GM20431 (cell line): ENCODE measurements around the gene NPDC1.
"Not testable (repeated sequence)": the region's sequence is repeated elsewhere in the genome, so short reads cannot be mapped to it uniquely, and the experiment has no call there.

Experiments
- in situ Hi-C: fragments of 300-500 bp; cut with MseI, MboI; formaldehyde crosslinking; loops from one replicate; pipeline ENCODE4 v1.15.0; 2020; ENCODE audit warnings: low sequenced_read_pairs; ENCODE audit not compliant: unreplicated experiment

Gene NPDC1

DNA sequence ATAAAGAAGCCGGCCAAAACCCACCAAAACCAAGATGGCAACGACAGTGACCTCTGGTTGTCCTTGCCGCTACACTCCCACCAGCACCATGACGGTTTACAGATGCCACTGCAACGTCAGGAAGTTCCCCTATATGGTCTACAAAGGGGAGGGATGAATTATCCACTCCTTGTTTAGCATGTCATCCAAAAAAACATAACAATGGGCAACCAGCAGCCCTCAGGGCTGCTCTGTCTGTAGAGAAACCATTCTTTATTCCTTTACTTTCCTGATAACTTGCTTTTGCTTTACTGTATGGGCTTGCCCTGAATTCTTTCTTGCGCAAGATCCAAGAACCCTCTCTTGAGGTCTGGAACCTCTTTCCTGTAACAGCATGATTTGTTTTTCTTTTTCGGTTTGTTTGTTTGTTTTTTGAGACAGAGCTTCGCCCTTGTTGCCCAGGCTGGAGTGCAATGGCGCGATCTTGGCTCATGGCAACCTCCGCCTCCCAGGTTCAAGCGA is 29.3 kb upstream of the NPDC1 start:
- in situ Hi-C loops: no loop called here

DNA sequence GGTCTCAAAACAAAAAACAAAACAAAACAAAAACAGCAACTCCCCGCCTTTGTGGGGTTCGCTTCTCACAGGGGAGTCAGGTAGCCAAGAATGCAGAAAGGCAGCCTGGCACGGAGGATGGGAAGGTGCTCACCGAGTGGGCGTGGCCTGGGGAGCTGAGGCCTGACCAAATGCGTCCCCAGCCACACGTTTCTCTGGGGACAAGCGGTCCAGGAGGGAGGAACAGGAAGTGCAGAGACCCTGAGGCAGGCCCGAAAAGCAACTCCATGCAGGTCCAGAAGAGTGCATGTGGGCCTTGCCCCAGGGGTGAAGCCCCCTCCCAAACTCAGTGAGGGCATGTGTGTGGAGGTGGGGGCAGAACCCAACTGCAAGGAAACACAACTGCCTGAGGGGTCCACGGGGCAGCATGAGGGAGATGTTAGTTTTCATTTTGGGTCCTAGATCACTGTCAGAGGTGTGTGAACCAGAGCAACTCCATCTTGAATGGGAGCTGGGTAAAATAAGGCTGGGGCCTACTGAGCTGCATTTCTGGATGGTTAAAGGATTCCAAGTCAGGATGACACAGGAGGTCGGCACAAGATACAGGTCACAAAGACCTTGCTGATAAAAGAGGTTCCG is 28.8 kb upstream of the NPDC1 start:
- in situ Hi-C loops: no loop called here

DNA sequence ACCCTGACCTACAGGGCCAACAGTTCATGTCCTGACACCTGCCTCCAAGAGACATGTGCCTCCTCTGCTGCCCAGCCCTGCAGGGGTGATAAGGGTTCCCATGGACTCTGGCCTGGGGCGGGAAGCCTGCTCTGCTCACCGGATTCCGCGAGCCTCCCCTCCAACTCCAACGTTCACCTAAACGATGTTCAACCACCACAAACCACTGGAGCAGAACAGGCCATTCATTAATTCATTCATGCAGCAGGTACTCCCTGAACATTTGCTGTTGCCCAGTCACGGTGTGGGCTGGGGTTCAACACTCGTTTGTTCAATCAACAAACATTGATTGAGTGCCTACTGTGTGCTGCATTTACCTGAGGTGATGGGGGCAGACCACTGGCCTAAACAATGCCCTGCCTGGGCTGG is 28.0 kb upstream of the NPDC1 start:
- in situ Hi-C loops: no loop called here

DNA sequence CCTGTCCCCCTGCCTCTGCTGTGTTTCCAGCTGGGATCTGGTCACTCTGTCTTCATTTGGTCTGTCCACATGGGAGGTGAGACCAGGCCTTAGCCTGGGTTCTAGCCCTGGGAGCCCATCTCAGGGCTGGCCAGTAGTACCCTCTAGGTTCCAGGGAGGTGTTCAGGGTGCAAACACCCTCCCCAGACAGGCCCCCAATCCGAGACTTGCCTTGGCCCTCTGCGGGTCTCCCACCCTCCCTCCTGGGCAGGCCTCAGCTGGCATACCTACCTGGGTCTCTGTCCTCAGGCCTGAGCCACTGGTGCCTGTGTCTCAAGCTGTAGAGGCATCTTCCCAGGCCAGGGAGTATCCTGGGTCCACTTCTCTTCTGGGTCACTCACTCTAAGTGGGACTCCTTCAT is 25.3 kb upstream of the NPDC1 start:
- in situ Hi-C loops: no loop called here

DNA sequence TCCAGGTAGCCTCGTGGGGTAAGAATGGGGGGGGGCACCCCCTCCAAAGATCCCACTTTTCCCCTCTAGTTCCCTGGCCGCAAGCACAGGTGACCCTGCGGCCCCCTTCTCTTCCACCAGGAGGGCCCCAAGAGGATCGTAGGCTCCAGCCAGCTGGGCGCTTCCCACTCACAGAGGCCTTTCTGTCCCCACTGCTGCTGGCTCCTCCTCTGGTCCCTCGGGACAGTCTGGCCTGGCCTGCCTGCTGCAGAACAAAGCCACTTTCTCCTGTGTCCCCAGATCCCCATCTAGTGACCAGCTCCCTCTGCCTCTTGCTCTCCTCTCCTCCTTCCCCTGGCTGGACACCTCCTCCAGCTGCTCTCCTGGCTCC is 24.9 kb upstream of the NPDC1 start:
- in situ Hi-C loops: no loop called here

DNA sequence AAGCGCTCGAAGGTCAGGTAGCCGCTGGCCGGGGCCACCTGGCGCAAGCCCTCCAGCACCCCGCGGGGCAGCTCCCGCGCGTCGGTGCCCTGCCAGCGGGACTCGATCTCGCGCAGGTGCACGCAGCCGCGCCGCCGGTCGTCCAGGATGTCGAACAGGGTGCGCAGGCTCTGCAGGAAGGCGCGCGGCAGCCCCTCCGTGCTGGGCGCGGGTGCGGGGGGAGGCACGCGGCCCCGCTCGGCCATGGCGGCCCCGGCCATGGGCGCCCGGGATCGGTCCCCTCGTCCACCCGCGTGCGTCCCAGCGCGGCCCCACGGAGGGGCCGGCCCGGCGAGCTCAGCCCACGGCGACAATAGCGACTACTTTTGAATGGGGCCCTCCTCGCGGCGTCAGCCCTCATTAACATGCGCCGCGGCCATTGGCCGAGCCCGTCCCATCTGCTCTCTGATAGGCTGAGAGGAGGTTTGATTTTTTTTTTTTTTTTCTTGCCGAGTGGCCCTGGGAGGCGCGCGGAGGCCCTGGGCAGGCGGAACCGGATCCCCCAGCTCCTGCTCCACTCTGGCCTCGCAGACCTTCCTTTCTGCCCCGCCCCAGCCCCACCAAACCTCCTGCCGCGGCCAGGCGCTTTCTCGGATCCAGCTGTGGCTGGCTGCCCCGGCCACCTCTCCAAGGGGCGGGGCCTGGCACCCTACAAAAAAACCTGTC is 24.4 kb upstream of the NPDC1 start, which contains the start of gene SAPCD2:
TSS of gene SAPCD2 (minus strand) at position 357 of the 705 bp plus-strand sequence. CDS start at position 260, 97 bp downstream.
- in situ Hi-C loops: no loop called here

DNA sequence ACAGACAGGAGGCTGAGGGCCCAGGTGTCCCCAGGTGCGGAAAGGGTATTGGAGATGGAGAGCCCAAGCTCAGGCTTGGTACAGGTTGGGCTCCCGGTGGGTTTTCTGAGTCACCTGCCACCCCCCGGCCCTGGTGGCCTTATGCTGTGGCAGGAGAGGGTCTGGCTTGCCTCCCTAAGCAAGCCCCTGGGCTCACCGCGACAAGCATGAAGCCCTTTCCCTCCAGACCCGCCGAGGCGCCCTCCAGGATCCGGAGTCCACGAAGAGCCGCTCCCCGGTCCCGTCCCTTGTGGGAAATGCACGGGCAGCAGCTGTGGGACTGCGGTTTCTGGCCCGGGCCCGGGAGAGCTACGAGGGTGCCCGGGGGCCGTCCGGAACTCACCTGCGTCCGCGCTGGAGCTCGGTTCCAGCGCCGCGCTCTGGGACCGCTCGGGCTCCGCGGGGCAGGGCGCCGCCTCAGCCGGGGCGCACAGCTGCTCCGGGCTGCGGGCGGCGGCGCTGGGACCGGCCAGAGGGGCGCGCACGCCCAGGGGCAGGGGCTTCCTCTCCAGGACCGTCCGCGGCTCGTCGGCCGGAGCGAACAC is 23.6 kb upstream of the NPDC1 start:
- in situ Hi-C loops: no loop called here

DNA sequence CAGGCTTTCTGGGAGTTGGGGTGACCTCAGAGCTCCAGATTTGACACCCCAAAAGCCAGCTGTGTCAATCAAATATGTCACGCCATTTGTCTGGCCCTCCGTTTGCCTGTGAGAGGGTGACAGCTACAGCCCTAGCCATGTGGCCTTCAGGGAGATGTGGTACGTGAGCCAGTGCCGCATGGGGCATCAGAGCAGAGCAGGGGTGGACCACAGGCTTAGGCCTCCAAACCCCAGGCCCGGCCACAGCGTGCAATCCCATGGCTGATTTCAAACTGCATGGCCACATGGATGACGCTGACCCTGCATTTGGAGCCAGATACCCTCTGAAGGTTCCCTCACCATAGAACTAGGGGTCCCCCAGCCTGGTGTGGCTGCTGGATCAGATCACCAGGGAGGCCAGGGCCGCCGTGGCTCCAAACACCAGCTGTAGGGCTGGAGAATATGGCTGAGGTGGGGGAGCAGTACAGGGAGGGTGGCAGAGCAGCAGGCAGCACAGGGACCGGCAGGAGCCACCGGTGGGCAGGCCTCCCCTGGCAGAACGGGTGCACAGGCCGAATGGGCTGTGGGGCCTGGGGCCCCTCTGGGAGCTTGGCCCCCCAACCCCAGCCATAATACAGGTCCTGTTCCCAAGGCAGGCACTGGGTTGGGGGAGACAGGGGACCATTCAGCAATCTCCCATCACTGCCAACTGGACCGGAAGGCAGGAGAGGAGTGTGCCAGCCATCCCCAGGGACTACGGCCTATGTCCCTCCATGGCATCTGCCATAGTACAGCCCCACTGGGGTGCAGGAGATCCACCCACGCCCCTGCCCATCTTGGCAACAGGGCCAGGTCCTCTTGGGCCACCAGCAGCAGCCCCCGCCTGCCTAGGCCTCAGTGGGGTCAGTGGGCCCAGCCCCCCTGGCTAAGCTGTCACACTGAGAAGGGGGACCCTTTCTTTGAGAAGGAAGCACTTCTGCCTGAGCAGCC is 22.8 kb upstream of the NPDC1 start:
- in situ Hi-C loops: no loop called here

DNA sequence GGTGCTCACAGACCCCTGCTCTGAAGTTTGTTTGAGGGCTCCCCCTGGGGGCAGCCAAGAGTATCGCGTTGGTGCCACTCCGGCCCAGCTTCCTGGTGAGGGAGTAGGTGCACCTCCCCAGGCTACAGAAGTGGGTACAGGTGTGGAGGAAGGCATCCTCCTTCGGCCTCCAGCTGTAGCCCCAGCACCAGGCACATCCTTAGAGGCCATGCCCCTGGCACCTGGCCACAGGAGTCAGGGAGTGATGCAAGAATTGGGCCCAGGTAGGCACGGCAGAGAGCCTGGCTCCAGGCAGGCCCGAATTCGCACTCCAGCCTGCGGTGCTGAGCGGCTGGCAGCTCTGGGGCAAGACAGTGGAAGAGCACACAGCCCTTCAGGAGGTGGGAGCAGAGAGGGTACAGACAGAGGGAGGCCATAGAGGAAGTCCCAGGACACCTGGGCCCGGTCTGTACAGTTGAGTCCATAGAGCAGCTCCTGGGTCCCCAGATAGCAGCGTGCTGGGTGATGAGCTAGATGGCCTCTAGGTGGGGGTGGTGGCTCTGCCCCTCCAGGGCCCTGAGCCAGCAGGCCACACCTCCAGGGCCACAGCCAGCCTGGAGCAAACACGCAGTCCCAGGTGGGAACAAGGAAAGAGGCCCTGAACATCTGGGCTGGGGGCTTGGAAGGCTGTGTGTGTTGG is 22.0 kb upstream of the NPDC1 start:
- in situ Hi-C loops: no loop called here

DNA sequence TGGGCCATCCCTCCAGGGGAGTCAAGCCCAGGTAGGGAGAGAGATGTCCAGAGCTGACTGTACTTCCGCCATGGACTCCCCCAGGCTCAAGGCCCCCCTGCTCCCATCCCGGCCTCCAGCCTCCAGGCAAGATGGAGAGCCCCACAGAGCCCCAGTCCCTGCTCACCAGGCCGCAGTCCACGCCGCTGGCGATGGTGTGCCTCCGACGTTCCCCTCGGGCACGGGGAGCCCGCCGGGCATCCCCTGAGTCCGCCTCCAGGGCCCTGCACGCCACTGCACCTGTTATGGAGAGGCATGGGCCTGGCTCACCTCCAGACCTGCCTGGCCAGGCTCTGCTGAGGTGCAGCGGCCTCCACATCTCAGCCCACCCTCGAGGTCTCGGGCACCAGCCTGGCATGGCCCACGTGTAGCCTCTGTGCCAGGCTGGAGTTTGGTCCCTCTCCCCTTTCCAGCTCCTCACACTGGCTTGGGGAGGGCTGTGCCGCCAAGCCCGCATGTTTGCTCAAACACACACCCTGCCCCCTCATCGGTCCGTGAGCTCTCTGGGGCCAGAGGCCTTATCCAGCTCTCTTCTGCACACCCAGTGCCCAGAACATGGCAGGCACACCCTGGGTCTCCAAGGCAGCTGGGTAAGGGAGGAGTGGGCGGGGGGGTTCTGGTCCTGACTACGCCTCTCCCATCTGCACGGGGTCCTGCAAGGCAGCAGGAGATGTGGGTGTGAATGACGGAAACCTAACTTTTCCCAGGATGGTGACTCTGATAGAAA is 20.3 kb upstream of the NPDC1 start:
- in situ Hi-C loops: no loop called here

DNA sequence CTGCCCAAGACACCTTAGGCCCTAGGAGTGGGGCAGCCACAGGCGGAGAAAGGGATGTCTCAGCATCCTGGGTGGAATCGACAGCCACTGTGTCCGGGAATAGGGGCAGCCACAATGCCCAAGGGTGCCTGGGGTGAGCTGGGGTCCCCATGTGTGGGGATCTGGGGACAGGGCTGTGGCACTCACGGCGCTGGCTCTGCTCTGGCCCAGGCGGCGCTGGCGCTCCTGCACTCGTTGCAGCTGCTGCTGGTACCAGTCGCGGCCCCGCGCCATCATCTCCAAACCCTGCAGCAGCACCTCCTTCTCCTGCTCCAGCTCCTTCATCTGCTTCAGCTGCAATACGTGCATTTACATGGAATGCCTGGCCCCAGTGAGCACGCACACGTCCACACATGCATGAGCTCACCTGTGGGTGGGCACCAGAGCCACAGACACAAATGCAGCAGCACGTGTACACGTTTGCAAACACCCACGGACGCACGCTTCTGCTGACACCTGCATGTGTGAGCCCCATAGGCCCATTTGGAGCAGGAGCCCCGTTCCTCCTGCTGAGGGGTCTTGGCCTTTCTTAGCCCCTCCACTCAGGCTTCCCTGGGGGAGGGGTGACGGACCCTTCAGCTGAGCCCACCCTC is 19.5 kb upstream of the NPDC1 start:
- in situ Hi-C loops: no loop called here

DNA sequence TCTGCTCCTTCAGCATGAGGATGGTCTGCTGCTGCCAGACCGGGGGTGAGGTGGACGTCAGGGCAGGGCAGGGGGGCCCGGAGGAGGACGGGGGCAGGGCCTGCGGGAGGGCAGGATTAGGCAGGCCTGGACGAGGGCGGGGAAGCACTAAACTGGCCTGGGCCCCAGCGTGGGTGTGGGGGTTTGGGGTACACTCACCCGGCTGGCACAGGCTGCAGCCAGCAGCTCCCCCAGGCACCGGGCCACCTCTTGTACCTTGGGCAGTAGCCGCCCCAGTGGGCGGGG is 18.8 kb upstream of the NPDC1 start:
- in situ Hi-C loops: no loop called here

DNA sequence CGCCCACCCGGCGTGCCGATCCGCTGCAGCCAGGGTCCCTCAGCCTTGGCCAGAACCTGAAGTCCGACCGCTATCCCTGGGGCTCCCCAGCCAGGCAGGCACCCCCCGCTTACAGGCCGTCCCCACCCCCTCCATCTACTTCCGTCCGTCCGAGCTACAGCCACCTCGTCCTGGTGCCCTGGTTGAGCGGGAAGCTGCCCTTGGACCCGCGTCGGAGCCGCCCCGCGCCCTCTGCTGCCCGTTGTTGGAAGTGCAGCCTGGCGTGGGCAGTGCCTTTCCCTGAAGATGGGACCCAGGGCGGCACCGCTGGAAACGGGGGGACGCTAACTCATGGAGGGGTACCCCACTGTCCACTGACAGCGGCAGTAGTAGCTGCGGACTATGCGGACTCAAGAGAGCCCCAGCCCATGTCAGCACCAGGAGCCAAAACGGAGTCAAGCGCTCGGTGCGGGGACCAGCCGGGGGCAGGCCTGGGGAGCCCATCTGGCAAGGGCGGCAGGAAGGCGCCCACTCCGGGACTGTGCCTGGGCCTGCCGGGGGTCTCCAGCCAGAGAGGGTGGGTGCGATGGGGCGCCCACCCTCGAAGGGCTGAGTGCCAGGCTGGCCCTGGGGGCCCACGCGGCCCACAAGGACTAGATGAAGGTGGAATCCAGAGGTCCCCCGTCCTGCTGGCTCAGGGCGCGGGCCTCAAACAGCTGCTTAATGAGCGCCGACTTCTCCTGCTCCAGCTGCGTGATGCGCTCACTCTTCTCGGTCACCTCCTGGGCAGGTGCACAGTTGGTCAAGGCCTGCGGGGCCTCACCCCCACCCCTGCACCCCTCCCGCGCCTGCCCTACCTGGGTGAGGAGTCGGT is 18.3 kb upstream of the NPDC1 start:
- in situ Hi-C loops: no loop called here

DNA sequence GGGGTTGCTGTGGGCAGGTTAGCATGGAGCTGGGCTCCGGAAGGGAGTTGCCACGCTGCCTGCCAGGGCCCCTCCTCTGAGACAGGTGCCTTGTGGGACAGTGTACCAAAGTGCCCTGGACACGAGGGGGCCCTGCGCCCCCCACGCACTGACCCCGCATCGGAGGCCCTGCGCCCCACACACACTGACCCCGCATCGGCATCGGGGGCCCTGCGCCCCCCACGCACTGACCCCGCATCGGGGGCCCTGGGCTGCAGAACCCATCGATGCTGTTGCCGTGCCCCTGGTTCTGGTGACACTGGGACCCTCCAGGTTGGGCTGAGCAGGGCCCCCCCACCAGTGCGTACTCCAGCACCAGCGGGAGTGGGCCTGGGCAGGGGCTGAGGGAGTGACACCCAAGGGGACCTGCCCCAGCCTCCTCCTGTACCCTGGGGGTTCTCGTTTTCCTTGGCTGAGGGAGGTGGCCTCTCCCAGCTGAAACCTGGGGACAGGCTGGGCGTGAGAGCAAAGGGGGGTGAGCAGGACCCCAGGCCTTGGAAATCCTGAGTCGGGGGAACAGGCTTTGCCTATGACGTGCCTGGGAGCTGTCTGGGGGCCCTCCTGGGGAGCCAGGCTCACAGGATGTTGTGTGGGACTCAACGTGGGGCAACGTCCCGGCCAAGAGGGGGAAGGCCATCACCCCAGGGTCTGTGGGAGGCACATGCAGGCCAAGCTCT is 17.5 kb upstream of the NPDC1 start:
- in situ Hi-C loops: no loop called here

DNA sequence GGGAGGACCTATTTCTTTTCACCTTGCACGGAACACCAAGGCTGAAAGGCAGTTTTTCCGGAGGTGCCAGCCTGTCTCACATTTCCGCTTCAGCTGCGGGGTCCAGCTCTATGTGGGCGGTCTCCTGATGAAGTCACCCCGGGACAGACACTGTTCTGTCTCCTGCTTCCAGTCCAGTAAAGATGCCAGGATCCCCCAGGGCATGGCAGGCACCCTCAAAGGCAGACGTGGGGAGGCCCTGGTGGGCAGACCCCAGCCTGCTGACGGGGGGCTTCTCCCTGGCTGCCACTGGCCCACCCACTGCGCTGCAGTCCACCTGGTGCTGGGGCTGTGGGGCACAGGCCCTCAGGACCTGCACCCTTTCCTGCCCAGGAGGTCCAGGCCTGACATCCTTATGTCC is 16.8 kb upstream of the NPDC1 start:
- in situ Hi-C loops: not testable (repeated sequence)

DNA sequence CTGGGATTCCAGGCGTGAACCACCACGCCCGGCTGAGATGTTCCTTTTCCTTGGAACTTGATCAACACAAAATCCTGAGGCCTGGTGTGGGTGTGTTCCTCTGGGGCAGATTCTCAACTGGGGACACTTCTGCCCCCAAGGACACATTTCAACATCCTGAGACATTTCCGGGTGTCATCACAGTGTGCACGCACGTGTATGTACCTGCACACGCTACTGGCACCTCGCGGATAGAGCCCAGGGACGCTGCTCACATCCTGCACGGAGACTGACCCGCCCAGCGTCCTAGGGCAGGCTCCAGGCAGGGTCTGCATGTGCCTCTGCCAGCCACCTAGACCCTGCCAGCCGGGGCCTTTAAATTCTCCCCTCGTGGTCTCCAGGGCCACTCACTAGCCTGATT is 16.4 kb upstream of the NPDC1 start:
- in situ Hi-C loops: no loop called here

DNA sequence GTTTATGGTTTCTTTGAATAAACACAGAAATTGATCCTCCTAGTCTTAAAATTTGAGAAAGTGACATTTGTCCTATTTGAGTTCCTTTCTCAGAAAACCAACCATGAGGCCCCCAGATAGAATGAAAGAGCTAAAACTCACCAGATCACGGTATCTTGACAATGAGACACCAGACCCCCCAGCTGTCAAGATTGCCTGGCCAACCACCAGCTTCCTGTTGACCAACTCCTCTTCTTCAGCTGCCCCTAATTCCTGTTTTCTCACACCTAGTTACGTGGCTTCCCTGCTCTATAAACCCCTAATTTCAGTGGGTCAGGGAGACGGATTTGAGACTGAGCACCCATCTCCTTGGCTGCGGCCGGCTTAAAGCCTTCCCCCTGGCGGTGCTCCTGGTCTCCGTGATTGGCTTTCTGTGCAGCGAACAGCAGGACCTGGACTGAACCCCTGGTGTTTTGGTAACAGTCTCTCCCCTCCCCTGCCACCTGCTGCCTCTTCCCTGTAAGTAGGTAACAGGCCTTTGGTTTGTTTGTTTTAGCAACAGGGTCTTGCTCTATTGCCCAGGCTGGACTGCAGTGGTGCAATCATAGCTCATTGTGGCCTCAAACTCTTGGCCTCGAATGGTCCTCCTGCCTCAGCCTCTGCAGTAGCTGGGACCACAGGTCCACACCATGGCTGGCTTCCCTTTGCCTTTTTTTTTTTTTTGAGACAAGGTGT is 12.7 kb upstream of the NPDC1 start:
- in situ Hi-C loops: no loop called here
